GM18520 (cell line): ENCODE measurements around the gene BCAP31.
"Not testable (repeated sequence)": the region's sequence is repeated elsewhere in the genome, so short reads cannot be mapped to it uniquely, and the experiment has no call there.

Experiments
- ATAC-seq: cut with Tn5 transposase; IDR thresholded peaks from one replicate; pipeline ENCODE4 v1.9.1; 2021; ENCODE audit not compliant: unreplicated experiment

The BCAP31 gene

DNA sequence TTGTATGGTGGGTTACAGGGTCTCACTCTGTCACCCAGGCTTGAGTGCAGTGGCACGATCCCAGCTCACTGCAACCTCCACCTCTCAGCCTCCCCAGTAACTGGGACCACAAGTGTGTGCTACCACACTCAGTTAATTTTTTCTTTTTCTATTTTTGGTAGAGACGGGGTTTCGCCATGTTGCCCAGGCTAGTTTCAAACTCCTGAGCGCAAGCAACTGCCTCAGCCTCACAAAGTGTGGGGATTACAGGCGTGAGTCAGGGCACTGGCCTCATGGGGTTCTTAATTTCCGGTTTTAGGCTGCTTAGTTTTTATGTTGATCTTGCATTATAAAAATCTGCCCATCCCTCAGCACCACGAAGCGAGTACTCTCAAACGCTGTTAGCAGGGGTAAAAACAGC, 6.7 kb downstream of the BCAP31 start:
- ATAC-seq = no peak

DNA sequence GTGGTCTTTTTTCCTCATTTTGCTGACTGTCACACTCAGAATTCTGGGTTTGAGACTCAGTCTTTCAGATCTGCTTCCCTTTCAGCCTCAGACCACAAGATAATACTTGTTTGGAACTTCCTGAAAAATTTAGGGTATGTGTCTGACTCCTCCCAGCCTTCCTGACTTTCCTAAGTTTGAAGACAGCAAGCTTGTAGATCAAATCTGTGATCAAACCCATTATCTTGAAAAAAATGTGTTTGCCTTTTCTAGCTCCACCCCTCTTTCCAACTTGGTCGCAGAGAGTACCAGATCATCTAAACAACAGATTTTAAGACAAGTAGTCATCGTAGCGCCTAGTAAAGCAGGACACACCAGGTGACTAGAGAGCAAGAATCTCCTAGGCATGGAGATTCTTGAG, 9.9 kb downstream of the BCAP31 start:
- no peak for ATAC-seq

DNA sequence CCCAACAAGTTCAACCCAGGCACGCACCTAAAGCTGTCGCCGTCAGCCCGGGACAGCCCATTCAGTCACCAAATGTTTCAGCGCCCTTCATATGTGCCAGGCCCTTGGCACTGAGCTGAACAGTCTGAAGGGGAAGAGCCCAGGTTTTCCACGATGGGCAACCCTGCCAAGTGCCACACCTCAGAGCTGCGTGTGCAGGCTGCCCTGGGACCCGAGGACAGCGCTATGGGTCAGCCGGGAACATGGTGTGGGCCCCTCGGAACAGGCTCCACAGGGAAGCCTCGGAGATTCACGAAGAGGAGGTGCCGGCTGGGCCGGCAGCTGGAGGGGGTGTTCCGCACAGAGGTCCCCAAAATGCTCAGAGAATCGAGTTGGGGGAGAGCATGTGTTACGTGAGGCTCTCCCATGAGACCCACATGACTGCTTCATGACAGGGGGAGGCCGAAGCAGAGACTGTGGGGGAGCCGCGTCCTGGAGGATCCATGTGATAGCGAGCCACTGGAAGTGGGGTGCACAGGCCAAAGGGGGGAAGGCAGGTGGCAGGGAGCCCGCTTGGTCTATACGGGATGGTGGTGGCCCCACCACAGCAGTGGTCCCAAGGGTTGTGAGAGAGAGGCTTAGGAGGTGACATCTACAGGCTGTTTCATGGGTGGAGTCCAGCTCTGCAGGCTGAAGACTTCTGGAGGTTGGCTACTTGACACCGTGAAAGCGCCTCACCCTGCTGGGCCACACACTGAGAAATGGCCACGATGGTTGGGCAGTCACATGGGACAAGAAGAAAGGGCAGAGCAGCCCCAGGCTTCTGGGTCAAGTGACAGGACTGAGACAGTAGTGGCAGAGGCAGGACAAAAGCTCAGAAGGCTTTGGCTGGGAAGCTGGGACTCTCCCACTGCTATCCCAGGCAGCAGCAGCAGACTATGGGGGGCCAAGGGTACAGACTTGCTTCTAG, 14.2 kb downstream of the BCAP31 start:
- ATAC-seq = no peak

DNA sequence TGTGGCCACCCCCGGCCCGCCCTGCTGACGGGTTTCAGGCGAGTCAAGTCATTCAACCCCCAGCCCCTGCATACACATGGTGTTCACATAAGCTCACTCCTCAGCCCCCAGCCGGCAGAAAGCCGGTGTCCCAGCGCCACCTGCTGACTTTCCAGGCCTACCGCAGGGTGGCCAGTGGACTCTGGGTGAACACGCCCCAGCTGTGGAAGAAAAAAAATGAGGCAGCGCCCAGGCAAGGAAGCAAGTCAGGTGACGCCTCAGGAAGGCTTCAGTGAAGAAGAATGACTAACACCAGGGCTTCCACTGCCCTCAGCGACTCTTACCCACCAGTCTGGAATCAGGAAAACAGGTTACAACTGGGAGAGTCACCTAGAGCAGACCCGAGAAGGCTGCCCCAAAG, 15.8 kb downstream of the BCAP31 start:
- no peak for ATAC-seq

DNA sequence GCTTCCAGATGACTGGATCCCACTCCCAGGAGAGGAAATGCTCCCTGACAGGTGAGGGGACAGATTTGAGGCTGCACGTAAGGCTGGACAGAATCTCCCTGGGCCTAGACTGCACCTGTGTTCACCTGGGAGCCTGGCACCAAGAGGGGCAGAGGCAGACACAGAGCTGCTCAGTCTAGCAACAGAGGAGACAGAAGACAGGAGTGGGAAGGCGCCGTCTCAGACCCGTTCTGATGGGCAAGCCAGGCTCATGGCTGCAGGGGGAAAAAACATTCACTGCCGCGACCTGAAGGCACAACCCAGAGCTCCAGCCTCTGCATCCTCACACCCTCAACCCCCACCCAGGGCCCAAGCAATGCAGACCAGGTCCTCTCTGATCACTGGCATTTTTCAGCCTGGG, 16.8 kb downstream of the BCAP31 start:
- no peak for ATAC-seq

DNA sequence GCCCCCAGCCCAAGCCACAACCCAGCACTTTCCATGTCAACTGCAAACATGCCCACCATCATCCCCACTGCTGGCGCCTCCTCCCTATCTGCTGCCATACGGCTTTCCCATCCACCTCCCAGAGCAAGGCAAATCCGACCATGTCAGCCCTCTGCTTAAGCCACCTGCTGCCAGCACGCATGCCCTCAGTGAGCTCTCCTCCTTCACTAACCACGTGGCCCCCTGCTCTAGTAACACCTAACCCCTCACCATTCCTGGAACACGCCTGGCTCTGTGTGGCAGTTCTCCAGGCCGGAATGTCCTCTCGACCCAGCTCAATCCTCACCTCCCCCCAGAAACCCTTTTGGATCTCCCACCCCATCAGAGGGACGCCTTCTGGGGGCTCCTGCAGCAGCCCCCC, 17.4 kb downstream of the BCAP31 start:
- ATAC-seq = no peak

DNA sequence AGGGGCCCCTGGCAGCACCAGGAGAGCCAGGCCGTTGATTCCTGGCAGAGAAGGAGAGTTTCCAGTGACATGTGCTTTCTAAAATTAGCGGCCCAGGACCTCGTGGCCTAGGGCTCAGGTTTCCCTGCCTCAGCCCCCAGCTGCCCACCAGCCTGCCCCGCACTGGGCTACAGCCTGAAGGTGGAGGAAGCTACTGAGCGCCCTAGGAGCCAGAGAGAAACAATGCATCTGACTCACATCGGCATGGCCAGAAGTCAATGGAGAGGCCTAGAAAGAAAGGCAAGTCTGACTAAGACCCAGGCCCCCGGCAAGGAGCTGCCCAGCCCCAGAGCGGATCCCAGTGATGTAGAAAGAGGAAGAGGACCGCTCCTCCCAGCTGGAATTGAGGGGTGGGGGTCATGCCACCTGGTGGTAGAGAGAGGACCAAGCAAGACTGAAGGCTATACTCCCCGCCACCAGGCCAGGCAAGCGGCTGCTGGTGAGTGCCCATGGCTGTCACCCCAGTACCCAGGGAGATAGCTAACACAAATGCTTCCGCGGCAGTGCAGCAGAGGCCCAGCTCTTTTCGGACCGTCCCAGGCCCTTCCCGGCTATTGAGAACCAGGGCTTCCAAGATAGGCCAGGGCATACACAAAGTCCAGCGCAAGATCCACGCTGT, 18.7 kb downstream of the BCAP31 start:
- not testable (repeated sequence) for ATAC-seq

DNA sequence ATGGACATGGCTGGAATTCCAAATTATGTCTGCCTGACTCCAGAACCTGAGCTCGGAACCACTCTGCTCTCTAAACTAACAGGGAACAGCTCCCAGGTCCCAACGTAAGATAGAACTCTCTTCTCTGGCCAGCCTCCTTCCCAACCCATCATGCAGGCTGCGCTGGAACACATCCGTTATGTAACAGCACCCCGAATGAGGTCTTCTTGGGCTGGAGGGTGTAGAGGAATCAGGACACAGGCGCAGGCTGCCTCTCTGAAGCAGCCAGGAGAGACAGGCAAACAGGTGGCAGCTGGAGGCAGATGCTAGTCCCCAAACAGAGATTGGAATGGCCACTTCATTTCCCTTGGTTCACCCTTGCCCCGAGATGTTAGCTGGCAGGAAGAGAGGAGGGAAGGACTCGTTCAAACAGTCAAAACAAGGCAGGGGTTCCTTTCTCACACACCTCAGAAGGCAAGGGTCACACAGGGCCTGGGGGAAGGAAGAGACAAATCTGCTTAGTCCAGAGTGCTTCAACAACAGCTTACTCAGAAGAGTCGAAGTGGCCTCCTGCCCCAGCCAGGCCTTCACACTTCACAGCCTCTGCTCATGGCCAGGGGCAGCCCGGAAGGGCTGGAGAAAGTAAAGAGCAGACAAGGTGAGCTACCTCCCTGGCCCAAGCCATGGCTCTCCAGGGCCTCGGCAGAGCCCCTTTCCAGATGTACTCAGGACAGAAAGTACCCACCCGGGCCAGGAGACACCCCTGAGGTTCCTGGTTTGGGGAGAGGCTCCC, 19.4 kb downstream of the BCAP31 start:
- ATAC-seq = not testable (repeated sequence)

DNA sequence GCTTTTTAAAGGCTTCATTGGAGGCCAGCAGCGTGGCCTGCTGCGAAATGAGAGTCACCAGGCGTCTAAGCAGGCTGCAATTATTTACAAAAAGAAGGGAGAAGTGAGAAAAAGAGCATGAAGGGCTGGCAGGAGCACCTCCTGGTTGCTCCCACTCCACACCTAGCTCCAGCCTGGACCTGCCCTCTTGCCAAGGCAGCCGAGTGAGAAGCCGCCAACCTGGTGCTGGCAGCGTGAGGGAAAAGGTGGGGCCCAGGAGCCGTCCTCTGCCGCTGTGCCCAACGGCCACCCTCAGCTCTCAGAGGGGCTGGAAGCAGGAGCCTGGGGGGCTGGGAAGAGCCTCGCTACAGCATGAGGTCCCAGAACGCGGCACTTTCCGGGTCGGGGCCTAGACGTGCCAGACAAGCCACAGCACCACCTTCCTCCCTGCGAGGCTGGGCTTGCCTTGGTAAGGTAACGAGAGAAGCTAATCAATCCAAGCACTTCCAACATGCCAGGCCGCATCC, 20.1 kb downstream of the BCAP31 start:
- ATAC-seq = no peak

DNA sequence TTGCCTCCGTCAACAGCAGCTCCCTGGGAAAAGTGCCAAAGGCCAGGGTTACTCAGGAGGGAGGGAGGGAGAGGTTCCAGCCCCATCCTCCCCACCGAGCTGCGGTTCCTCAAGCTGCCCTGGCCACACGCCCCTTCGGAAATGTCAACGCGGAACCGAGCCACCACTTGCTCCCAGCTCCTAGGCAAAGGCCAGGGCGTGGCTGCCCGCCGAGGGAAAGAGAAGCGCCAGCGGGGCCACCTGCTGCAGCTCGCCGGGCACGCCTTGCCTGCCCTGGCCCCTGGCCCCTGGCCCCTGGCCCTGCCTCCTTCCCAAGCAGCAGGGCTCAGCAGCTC, 21.2 kb downstream of the BCAP31 start:
- ATAC-seq = no peak

DNA sequence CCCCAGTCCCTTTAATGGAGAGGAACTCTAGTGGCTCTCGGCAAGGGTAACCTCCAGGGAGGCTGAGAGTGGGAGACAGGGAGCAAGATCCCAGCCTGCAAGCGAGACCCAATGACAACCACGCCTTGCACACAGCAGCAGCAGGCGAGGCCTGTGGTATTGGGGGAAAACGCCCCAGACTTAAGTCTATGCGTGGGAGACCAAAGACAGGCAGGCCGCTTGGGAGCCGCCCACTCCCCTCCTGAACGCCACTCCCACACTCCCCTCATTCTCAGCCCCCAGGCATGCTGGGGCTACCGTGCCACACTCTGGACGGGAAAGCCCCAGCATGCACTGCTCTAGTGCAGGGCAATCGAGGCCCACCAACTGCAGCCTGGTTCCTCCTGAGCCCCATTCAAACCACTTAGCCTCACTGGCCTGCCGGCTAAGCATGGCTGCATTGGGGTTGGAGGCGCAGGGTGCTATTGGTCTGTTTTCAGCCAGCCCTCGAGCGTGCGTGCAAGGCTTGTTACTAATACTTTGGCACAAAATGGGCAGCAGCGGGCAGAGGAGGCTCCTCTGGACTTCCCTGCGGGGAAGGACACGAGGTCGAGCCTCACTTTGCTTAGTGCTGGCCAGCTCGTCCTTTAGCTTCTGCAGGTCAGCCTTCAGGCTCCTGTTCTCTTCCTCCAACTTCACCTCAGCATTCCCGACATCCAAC, 21.7 kb downstream of the BCAP31 start:
- no peak for ATAC-seq

DNA sequence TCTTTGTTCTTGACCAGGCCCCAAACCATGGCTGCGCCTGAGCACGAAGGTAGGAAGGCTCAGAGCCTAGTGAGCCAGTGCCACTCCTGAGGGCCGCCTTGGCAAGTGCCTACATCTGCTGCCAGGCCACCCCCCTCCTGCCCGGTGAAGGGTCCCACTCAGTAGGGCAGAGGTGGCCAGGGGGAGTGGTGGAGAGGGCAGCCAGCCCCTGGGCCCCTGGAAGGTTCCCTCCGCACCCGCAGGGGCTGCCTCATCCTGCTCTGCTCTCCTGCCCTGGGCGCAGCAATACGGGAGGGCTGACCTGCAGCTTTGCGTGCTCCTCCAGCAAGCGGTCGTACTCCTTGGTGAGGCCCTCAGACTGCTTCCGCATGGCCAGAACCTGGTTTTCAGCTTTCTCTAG, 22.5 kb downstream of the BCAP31 start:
- ATAC-seq = no peak

DNA sequence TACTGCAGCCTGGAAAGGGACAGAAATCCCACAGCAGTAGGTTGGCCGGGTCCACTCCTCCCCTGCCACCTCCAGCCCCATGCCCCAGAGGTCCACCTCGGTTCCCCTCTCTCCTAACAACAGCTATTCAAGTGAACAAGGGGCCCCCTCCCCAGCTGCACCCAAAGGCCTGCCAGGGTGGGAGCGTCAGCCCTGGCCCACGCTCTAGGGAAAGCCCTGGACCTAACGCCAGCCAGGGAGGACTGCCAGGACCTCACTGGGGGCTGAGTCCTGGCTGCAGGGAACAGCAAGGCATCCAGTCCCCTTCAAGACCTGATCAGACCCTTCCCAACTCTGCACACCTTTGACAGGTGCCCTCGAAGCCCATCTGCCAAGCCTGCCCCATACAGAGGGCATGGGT, 23.2 kb downstream of the BCAP31 start:
- ATAC-seq = no peak

DNA sequence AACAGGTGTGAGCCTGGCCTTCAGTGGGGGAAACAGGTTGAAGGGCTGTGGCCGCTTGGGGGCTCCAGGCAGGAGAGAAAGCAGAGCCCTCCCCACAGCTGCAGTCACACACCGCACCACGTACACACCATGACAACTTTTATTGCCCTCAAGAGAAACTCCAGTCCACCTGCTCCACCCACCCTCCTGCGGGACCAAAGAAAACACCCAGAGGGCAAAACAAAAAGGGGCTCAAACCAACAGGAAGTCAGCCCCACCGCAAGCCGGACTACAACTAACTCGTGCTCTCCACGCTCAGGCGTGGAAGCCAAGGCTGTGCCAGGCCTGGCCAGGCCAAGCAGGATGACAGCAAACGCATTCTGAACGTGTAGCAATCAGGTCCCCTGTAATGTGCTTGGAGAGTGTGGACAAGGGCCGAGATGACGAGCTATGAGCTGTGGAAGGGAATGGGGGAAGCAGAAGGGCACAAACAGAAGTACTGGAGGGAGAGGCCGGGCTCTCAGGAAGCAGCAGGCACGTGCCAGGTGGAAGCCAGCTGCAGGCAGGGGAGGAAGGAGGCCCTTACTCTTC, 23.7 kb downstream of the BCAP31 start:
- ATAC-seq = no peak

DNA sequence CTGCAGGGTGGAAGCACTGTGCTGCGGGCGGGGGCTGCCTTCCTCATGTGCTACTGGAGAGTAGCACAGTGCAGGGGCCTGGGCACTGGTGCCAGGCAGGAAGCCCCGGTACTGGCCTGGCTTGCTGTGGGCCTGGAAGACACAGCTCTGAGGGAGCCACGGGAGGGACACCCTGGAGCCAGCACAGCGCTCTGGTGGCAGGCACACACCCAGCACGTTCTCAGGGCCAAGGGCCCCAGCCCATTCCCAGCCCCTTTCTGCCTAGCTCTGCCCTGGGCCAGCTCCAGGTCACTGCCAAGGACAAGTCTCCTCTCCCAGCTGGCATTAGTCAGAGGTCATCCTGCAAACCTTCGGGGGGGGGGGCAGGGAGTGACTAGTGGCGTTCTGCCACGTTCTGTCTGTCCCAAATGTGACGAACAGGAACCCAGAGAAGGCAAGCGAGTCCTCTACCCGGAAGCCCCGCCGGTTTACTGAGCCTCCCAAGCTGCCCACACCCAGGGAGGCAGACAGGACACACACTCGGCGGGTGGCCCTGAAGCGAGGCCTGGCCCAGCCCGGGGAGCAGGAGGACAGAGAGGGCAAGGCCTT, 24.3 kb downstream of the BCAP31 start:
- ATAC-seq = not testable (repeated sequence)

DNA sequence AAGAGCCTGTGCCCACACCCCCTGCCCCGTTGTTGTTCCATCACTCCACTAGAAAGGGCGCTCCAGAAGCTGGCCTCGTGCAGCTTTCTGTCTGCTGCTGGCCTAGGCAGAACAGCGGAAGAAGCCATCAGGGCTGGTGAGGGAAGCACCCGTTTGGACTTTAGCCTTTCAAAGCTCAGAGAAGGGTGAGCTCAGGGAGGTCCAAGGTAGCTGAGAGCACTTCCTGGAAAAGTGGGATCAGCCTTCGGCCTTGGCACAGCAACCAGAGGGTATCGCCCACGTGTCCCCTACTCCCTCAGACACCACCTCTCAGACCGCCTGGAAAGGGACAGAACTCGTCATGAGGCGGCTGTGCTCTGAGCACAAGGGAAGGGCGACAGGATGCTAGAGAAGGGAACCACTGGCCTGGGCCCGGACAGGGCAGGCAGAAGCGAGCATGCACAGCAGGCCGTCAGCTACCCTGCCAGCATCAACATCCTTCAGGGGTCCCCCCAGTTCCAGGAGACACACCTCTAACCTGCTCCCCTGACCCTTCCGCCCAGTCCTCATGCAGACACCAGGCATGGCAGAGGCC, 24.9 kb downstream of the BCAP31 start:
- not testable (repeated sequence) for ATAC-seq

DNA sequence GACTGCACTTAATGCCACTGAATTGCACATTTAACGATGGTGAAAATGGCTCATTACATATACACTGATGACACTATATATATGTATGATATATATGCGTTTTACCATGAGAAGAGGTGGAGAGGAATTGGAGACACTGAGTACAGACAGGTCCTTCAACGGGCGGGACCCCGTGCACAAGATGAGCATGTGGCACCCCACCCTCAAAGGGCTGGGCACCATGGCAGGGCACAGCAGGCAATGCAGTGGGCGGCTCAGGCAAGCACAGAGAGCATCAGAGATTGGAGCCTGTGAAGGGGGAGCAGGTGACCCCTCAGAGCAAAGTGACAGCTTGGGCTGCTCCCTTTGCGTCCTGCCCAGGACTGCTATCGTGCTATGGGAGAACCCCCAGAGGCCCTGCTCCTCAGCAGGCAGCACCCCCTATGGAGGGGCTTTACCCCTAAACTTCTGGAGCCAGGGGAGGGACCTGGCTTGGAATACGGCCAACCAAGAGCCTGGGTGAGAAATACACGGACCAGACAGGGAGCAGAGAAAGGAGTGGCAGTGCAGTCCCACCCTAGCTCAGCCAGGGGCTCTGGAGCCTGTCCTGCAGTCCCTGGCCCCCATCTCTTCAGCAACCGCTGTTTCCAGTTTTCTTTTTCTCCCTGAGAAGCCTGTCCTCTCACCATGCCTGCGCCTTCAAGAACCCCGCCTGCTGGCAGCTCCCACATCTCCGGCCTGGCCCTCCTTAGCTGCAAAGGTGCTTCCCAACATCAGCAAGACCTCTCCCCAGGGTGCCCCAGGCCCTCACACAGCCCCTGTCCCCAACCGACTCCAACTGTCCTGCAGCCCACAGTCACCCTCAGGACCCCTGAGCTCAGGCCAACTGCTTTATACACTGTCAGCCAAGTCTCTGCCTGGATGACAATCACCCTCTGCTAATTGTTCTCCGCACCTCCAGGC, 26.0 kb downstream of the BCAP31 start:
- no peak for ATAC-seq

DNA sequence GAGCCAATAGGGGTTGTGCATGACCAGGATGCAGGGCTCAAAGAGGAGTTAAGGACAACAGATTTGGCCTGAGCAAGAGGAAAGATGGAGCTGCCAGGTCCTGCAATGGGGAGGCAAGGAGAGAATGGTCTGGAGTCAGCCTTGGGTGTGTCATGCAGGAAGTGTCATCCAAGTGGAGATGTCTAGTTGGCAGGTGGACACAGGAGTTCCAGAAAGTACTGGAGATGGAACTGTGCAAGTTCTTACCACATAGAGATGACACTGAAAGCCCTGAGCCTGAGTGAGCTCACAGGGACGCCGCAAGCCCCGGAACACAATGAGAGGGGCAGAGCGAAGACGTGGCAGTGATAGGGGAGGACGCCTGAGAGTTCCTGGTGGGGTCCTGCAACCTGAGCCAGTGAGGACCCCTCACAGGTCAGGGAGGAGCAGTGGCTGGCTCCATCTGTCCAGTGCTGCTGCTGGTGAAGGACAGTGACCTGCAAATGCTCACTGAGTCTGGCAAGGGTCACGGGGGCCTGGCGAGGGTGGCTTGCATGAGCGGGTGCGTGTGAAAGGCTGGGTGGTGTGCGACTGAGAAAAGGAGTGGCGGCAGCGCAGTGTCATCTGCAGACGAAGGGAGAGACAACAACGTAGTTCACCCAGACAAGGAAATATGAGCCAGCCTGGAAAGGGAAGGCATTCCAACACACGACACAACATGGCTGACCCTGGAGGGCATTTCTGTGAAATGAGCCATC, 27.0 kb downstream of the BCAP31 start:
- ATAC-seq = not testable (repeated sequence)
